ENCODE results near the gene KSR2.

GRCh38 chr12:117499759-117500485, 468.9 kb downstream of the KSR2 start:
- TF ChIP-seq, protein P1, sequence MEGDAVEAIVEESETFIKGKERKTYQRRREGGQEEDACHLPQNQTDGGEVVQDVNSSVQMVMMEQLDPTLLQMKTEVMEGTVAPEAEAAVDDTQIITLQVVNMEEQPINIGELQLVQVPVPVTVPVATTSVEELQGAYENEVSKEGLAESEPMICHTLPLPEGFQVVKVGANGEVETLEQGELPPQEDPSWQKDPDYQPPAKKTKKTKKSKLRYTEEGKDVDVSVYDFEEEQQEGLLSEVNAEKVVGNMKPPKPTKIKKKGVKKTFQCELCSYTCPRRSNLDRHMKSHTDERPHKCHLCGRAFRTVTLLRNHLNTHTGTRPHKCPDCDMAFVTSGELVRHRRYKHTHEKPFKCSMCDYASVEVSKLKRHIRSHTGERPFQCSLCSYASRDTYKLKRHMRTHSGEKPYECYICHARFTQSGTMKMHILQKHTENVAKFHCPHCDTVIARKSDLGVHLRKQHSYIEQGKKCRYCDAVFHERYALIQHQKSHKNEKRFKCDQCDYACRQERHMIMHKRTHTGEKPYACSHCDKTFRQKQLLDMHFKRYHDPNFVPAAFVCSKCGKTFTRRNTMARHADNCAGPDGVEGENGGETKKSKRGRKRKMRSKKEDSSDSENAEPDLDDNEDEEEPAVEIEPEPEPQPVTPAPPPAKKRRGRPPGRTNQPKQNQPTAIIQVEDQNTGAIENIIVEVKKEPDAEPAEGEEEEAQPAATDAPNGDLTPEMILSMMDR (IDR thresholded peaks at IDR 0.05), result no peak
- TF ChIP-seq POLR2A (IDR thresholded peaks at IDR 0.05; ENCODE audit: low read depth), result no peak
- no peak for TF ChIP-seq EP300 (IDR thresholded peaks at IDR 0.05)
